Right lobe of liver (tissue), 4 donors: Measurements from ENCODE around the gene PRDM1.

Experiments used
- POLR2A ChIP-seq: fragments of 450-650 bp; IDR thresholded peaks from one replicate; pipeline ENCODE4 v1.6.1; 2017; ENCODE audit warnings: antibody characterized with exemption, mild to moderate bottlenecking
- TF ChIP-seq, protein P1 (sequence below), 4 donors: fragments of 200-600 bp in 3 of 4; fragments of 450-650 bp in 1 of 4; IDR thresholded peaks; one replicate each; pipeline versions ENCODE4 v1.5.1 to v1.8.0; 2016 to 2022; ENCODE audit warnings: antibody characterized with exemption in 4 of 4, mild to moderate bottlenecking in 2 of 4
- donor health status: DM: no; HTN: no; CAD: no.
- donor health status: DM: no; HTN: no; CAD: no.
- donor health status: DM: no; HTN: yes; CAD: no.

DNA sequence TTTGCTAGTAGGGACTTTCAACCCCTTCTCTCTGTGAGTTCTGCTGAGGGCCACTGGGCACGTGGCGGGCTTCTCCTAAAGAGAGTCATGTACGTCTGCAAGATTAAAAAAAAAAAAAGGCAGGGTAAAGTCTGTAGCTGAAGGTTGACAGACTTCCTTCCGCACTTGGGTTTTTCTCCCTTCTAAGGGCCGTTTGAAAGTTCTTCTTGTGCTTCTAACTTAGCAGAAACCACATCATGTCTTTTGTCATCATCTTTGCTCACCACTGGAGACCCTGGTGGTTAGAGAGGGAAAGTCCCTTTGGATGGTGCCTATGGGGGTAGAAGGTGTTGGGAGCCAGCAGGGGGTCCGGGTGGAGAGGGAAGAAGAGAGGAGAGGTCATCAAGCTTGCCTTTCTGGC, 31.4 kb downstream of the PRDM1 start:
- TF ChIP-seq, protein P1, sequence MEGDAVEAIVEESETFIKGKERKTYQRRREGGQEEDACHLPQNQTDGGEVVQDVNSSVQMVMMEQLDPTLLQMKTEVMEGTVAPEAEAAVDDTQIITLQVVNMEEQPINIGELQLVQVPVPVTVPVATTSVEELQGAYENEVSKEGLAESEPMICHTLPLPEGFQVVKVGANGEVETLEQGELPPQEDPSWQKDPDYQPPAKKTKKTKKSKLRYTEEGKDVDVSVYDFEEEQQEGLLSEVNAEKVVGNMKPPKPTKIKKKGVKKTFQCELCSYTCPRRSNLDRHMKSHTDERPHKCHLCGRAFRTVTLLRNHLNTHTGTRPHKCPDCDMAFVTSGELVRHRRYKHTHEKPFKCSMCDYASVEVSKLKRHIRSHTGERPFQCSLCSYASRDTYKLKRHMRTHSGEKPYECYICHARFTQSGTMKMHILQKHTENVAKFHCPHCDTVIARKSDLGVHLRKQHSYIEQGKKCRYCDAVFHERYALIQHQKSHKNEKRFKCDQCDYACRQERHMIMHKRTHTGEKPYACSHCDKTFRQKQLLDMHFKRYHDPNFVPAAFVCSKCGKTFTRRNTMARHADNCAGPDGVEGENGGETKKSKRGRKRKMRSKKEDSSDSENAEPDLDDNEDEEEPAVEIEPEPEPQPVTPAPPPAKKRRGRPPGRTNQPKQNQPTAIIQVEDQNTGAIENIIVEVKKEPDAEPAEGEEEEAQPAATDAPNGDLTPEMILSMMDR (IDR thresholded peaks at IDR 0.05), result no peak
- TF ChIP-seq POLR2A, result no peak
